ENCODE data around the gene MYH6.

Gene MYH6

DNA sequence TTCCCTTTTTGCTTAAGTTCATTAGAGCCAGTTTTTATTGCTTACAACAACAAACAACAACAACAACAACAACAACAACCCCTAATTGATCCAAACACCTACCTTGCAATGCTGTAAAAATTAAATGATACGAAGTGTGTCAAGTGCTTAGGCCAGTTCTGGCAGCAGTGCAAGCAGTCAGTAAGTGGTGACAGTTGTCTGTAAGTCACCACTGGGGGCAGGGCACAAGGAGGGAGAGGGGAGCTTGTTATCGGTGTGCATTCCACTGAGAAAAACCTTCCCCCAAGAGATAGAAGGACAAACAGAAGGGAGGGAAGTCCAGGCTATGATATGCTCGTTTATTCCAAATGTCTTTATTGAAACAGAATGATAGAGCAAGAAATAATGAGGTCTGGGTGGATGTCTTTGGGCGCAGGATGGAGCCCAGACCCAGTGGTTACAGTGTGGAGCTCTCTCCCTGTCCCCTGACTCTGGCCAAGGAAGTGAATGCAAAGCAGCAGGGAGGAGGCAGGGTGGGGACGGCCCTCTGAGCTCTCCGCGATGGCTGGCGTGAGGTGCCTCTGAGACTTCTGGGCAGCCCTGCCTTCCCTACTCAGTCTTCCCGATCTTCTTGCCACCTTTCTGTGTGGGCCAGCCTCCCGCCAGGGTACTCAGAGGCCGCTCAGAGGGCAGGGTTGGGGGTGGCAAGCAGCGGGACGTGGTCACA, 61.9 kb downstream of the MYH6 start:
- H3K27ac ChIP-seq, result no peak overlapping the region
- no peak for TF ChIP-seq EZH2 (IDR thresholded peaks at IDR 0.05)
- TF ChIP-seq FOXP2 (optimal IDR thresholded peaks at IDR 0.05; ENCODE audit: control extremely low read depth, extremely low read length, insufficient read depth), result no peak
- no peak for TF ChIP-seq POLR2AphosphoS5 (IDR thresholded peaks at IDR 0.05; ENCODE audit: borderline replicate concordance, low read depth, low read length)
- no peak overlapping the region for H3K4me3 ChIP-seq
- H3K36me3 ChIP-seq (ENCODE audit: insufficient read depth, low read length), result no peaks in the 10 kb centered on the region
- no peaks in the 10 kb centered on the region for H3K9me3 ChIP-seq (ENCODE audit: low read depth, low read length)
- no peak overlapping the region for H3K9ac ChIP-seq (ENCODE audit: insufficient read length)
- DNase-seq (ENCODE audit: low read depth, low spot score), result no peak

DNA sequence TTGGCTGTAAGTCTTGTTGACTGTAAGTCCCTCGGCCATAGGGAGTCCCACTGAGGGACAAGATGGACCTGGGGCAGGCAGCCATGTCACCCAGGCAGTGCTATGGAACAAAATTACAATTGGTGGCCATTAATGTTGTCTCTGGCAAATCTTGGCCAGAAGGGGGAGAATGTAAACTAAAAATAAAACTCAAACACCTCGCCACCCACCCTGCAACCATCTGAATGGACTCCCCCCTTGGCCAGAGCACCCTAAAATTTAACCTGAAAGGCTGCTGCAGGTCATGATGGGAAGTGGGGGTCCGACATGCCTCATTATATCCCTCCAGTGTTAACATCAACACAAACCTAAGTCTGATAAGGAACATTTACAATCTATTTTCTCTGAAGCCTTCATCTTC, 63.6 kb downstream of the MYH6 start:
- H3K9ac ChIP-seq (ENCODE audit: insufficient read length), result no peak overlapping the region

GRCh38 chr14:23339506-23340268, 68.4 kb downstream of the MYH6 start:
- Histone ChIP-seq H3K27ac (no peak overlapping the region), H3K4me3 (no peak overlapping the region), H3K9me3 (ENCODE audit: low read depth, low read length) (no peaks in the 10 kb centered on the region), H3K36me3 (ENCODE audit: insufficient read depth, low read length) (no peaks in the 10 kb centered on the region), H3K9ac (ENCODE audit: insufficient read length) (no peak overlapping the region)
- TF ChIP-seq EZH2 (IDR thresholded peaks at IDR 0.05) (no peak), FOXP2 (optimal IDR thresholded peaks at IDR 0.05; ENCODE audit: control extremely low read depth, extremely low read length, insufficient read depth) (no peak), POLR2AphosphoS5 (IDR thresholded peaks at IDR 0.05; ENCODE audit: borderline replicate concordance, low read depth, low read length) (no peak)
- no peak for DNase-seq (ENCODE audit: low read depth, low spot score)

More for the DNA sequence above, 63.6 kb downstream of the MYH6 start:
- Histone ChIP-seq H3K27ac (no peak overlapping the region), H3K36me3 (ENCODE audit: insufficient read depth, low read length) (no peaks in the 10 kb centered on the region), H3K9me3 (ENCODE audit: low read depth, low read length) (no peaks in the 10 kb centered on the region), H3K4me3 (no peak overlapping the region)
- TF ChIP-seq POLR2AphosphoS5 (IDR thresholded peaks at IDR 0.05; ENCODE audit: borderline replicate concordance, low read depth, low read length) (no peak), EZH2 (IDR thresholded peaks at IDR 0.05) (no peak), FOXP2 (optimal IDR thresholded peaks at IDR 0.05; ENCODE audit: control extremely low read depth, extremely low read length, insufficient read depth) (no peak)
- DNase-seq (ENCODE audit: low read depth, low spot score), result no peak

- Histone ChIP-seq H3K36me3 (ENCODE audit: insufficient read depth, low read length) (no peaks in the 10 kb centered on the region), H3K9me3 (ENCODE audit: low read depth, low read length) (no peaks in the 10 kb centered on the region), H3K27ac (no peak overlapping the region), H3K4me3 (no peak overlapping the region), H3K9ac (ENCODE audit: insufficient read length) (no peak overlapping the region)
- TF ChIP-seq FOXP2 (optimal IDR thresholded peaks at IDR 0.05; ENCODE audit: control extremely low read depth, extremely low read length, insufficient read depth) (no peak), POLR2AphosphoS5 (IDR thresholded peaks at IDR 0.05; ENCODE audit: borderline replicate concordance, low read depth, low read length) (no peak), EZH2 (IDR thresholded peaks at IDR 0.05) (no peak)
- DNase-seq (ENCODE audit: low read depth, low spot score), result no peak
Measured at GRCh38 chr14:23335623-23336022, 72.5 kb downstream of the MYH6 start.
